ENCODE measurements around the gene ERH. TPM values are rescaled to one million over a fixed set of nuclear protein-coding genes. Genes with fewer than 3 reads are reported as not detected.

The ERH gene
- total and polyA plus RNA-seq, 8 donors = 134 to 309 (median 279) TPM

DNA sequence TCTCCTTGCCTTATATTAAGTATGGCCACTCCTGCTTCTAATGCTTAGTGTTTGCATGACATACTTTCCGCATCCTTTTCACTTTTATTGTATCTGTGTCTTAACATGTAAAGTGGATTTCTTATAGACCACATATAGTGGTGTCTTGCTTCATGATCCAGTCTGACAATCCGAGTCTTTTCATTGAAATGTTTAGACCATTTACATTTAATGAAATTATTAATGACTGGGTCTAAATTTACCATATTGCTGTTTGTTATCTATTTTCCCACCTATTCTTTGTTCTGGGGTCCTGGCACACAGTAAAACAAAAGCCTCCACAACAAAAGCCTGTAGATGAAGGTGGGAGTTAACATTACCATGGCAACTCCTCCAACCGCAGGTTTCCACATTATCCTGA is 22.9 kb downstream of the ERH start:
- no peak for DNase-seq
- Histone ChIP-seq H3K27me3 (no peaks in the 10 kb centered on the region), H3K4me1 (peaks cover 0 to 7% of the 10 kb centered on the region in 2 donors), H3K4me3 (no peak overlapping the region), H3K9me3 (peaks cover 0 to 4% of the 10 kb centered on the region in 2 donors), H3K36me3 (peaks cover 0 to 44% of the 10 kb centered on the region in 2 donors), H3K27ac (no peak overlapping the region)
- TF ChIP-seq, protein P1, sequence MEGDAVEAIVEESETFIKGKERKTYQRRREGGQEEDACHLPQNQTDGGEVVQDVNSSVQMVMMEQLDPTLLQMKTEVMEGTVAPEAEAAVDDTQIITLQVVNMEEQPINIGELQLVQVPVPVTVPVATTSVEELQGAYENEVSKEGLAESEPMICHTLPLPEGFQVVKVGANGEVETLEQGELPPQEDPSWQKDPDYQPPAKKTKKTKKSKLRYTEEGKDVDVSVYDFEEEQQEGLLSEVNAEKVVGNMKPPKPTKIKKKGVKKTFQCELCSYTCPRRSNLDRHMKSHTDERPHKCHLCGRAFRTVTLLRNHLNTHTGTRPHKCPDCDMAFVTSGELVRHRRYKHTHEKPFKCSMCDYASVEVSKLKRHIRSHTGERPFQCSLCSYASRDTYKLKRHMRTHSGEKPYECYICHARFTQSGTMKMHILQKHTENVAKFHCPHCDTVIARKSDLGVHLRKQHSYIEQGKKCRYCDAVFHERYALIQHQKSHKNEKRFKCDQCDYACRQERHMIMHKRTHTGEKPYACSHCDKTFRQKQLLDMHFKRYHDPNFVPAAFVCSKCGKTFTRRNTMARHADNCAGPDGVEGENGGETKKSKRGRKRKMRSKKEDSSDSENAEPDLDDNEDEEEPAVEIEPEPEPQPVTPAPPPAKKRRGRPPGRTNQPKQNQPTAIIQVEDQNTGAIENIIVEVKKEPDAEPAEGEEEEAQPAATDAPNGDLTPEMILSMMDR (IDR thresholded peaks at IDR 0.05) = no peak
- ATAC-seq = no peak
- intact Hi-C loops (cut with DNase I) = no loop called here

DNA sequence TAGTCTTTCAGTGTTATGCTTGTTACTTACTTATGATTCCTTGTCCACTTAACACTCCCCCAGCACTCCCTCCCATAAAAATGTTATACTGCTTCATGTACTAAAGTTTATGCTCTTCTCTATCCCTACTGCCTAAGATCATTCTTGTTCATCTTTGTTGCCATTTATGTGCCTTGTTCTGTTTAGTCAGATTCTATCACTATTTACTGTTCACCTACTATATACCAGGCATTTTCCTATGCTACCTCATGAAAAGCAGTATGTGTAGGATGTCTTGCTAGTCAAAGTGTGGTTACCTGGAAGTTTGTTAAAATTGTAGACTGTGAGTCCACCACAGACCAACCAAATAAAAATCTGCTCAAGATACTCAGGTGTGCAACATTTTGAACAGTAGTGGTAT is 23.9 kb downstream of the ERH start:
- H3K27me3 ChIP-seq = no peaks in the 10 kb centered on the region
- no peak overlapping the region for H3K4me3 ChIP-seq
- intact Hi-C loops (cut with DNase I) = no loop called here
- peaks cover 0 to 7% of the 10 kb centered on the region in 2 donors for H3K4me1 ChIP-seq
- DNase-seq (no peak), ATAC-seq (no peak)
- TF ChIP-seq, protein P1 (IDR thresholded peaks at IDR 0.05) = no peak
- peaks cover 0 to 35% of the 10 kb centered on the region in 2 donors for H3K36me3 ChIP-seq
- no peak overlapping the region for H3K27ac ChIP-seq
- H3K9me3 ChIP-seq = peaks cover 0 to 4% of the 10 kb centered on the region in 2 donors

DNA sequence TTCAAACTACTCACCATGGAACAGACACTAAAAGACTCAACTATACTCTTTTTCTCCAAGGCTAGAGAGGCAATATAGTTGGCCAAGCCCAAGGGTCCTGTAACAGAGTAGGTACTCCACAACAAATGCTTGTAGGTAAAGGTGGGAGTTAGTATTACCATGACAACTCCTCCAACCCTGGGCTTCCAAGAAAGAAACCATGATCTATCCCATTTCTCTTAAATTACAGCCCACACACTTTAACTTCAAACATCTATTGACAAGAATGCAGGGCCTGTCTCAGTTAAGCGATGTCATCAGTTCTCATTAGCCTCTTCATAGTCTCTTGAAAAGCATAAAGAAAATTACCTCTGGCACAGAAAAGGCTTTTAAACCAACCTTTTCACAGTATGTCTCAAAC is 25.0 kb downstream of the ERH start:
- no peak overlapping the region for H3K4me3 ChIP-seq
- no peaks in the 10 kb centered on the region for H3K27me3 ChIP-seq
- H3K4me1 ChIP-seq = peaks cover 0 to 3% of the 10 kb centered on the region in 2 donors
- no peak for ATAC-seq
- H3K27ac ChIP-seq = no peak overlapping the region
- TF ChIP-seq, protein P1 (IDR thresholded peaks at IDR 0.05) = no peak
- H3K36me3 ChIP-seq = peaks cover 0 to 30% of the 10 kb centered on the region in 2 donors
- intact Hi-C loops (cut with DNase I) = no loop called here
- peaks cover 0 to 4% of the 10 kb centered on the region in 2 donors for H3K9me3 ChIP-seq
- no peak for DNase-seq

DNA sequence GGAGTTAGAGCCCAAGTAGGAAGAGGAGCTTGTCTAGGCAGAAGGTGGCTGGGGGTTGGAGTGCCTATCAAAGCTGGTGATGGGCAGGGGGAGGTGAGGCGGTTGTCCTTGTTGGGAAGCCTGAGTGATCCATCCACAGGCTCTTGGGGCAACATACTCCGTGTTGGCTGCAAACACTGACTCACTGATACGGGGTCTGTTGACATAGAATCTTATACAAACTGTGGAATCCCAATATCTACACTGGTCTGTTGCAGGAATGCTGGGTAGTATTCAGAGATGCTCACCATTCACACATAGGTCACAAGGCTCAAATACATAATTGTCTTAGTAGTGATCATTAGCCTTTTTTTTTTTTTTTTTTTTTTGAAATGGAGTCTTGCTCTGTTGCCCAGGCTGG is 26.0 kb downstream of the ERH start:
- Histone ChIP-seq H3K4me3 (no peak overlapping the region), H3K4me1 (no peaks in the 10 kb centered on the region), H3K27me3 (no peaks in the 10 kb centered on the region), H3K36me3 (peaks cover 0 to 26% of the 10 kb centered on the region in 2 donors), H3K27ac (no peak overlapping the region), H3K9me3 (peaks cover 0 to 4% of the 10 kb centered on the region in 2 donors)
- TF ChIP-seq, protein P1 (IDR thresholded peaks at IDR 0.05) = no peak
- DNase-seq (no peak), ATAC-seq (no peak)
- intact Hi-C loops (cut with DNase I) = no loop called here

DNA sequence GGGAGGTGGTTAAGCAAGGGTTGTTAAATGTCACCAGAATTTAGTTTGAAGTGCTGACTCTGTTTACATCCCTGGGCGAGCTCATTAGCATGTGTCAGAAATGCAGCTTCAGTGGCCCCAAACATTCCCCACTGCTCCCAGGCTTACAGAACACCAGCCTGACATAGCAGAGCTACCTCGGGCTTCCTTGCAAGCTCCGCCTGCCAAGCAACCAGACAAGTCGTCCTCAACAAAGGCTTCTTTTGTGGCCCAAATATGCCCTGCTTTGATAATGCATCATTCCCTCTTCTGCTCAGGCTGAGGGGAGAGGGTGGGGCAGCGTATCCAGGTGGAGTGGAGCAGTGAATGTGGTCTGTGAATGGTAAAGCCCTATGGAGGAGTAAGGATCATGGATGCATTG is 28.0 kb downstream of the ERH start:
- H3K27me3 ChIP-seq = no peaks in the 10 kb centered on the region
- TF ChIP-seq, protein P1 (IDR thresholded peaks at IDR 0.05) = no peak
- intact Hi-C loops (cut with DNase I) = no loop called here
- H3K27ac ChIP-seq = no peak overlapping the region
- no peak overlapping the region for H3K4me3 ChIP-seq
- H3K9me3 ChIP-seq = no peaks in the 10 kb centered on the region
- H3K4me1 ChIP-seq = no peaks in the 10 kb centered on the region
- ATAC-seq (no peak), DNase-seq (no peak)
- peaks cover 0 to 5% of the 10 kb centered on the region in 2 donors for H3K36me3 ChIP-seq

All from left lung (tissue), 10 donors.